ENCODE results near the gene NLN.
"Not testable (repeated sequence)": the region's sequence is repeated elsewhere in the genome, so short reads cannot be mapped to it uniquely, and the experiment has no call there.

Gene NLN

GRCh38 chr5:65825408-65826328 is 103.7 kb downstream of the NLN start:
- Histone ChIP-seq H3K4me1 (ENCODE audit: insufficient read depth, low read length) (0 out of 2 replicates have a peak, but pooled peaks cover 4% of the 10 kb centered on the region), H3K4me3 (ENCODE audit: low read length) (no peak overlapping the region)

GRCh38 chr5:65828022-65828896 is 106.3 kb downstream of the NLN start:
- H3K27ac ChIP-seq (ENCODE audit: low read length): no peak overlapping the region
- H3K9me3 ChIP-seq (ENCODE audit: insufficient read depth, low read depth, low read length): no peaks in the 10 kb centered on the region
- no peak overlapping the region for H3K4me3 ChIP-seq (ENCODE audit: low read length)
- 0 out of 2 replicates have a peak, but pooled peaks cover 4% of the 10 kb centered on the region for H3K4me1 ChIP-seq (ENCODE audit: insufficient read depth, low read length)
- no peaks in the 10 kb centered on the region for H3K27me3 ChIP-seq (ENCODE audit: insufficient read depth, low read length)
- H3K36me3 ChIP-seq (ENCODE audit: insufficient read depth, low read depth, low read length): peaks cover 32% of the 10 kb centered on the region
- no peak overlapping the region for H3K9ac ChIP-seq (ENCODE audit: low read depth, low read length)

More at GRCh38 chr5:65825408-65826328, 103.7 kb downstream of the NLN start:
- Histone ChIP-seq H3K9ac (ENCODE audit: low read depth, low read length) (no peak overlapping the region), H3K36me3 (ENCODE audit: insufficient read depth, low read depth, low read length) (peaks cover 54% of the 10 kb centered on the region), H3K27ac (ENCODE audit: low read length) (no peak overlapping the region), H3K27me3 (ENCODE audit: insufficient read depth, low read length) (no peaks in the 10 kb centered on the region), H3K9me3 (ENCODE audit: insufficient read depth, low read depth, low read length) (no peaks in the 10 kb centered on the region)

- H3K27me3 ChIP-seq (ENCODE audit: insufficient read depth, low read length): no peaks in the 10 kb centered on the region
- H3K9ac ChIP-seq (ENCODE audit: low read depth, low read length): no peak overlapping the region
- 0 out of 2 replicates have a peak, but pooled peaks cover 4% of the 10 kb centered on the region for H3K4me1 ChIP-seq (ENCODE audit: insufficient read depth, low read length)
- H3K27ac ChIP-seq (ENCODE audit: low read length): no peak overlapping the region
- H3K4me3 ChIP-seq (ENCODE audit: low read length): no peak overlapping the region
- peaks cover 9% of the 10 kb centered on the region; the same call in 1 of the 2 replicates for H3K36me3 ChIP-seq (ENCODE audit: insufficient read depth, low read depth, low read length)
- no peaks in the 10 kb centered on the region for H3K9me3 ChIP-seq (ENCODE audit: insufficient read depth, low read depth, low read length)
Observed at GRCh38 chr5:65830856-65831255, 108.9 kb downstream of the NLN start.

- H3K27me3 ChIP-seq (ENCODE audit: insufficient read depth, low read length): no peaks in the 10 kb centered on the region
- H3K9me3 ChIP-seq (ENCODE audit: insufficient read depth, low read depth, low read length): no peaks in the 10 kb centered on the region
- H3K27ac ChIP-seq (ENCODE audit: low read length): no peak overlapping the region
- H3K9ac ChIP-seq (ENCODE audit: low read depth, low read length): no peak overlapping the region
- H3K4me3 ChIP-seq (ENCODE audit: low read length): no peak overlapping the region
- peaks cover 7% of the 10 kb centered on the region; the same call in 1 of the 2 replicates for H3K36me3 ChIP-seq (ENCODE audit: insufficient read depth, low read depth, low read length)
- H3K4me1 ChIP-seq (ENCODE audit: insufficient read depth, low read length): 0 out of 2 replicates have a peak, but pooled peaks cover 4% of the 10 kb centered on the region
Observed at GRCh38 chr5:65831276-65831675, 109.3 kb downstream of the NLN start.

GRCh38 chr5:65832152-65832551 is 110.1 kb downstream of the NLN start:
- Histone ChIP-seq H3K27me3 (ENCODE audit: insufficient read depth, low read length) (no peaks in the 10 kb centered on the region), H3K9ac (ENCODE audit: low read depth, low read length) (no peak overlapping the region), H3K27ac (ENCODE audit: low read length) (no peak overlapping the region), H3K4me3 (ENCODE audit: low read length) (no peak overlapping the region), H3K36me3 (ENCODE audit: insufficient read depth, low read depth, low read length) (no peaks in the 10 kb centered on the region), H3K4me1 (ENCODE audit: insufficient read depth, low read length) (0 out of 2 replicates have a peak, but pooled peaks cover 4% of the 10 kb centered on the region), H3K9me3 (ENCODE audit: insufficient read depth, low read depth, low read length) (no peaks in the 10 kb centered on the region)

GRCh38 chr5:65832603-65833228 is 110.7 kb downstream of the NLN start:
- Histone ChIP-seq H3K36me3 (ENCODE audit: insufficient read depth, low read depth, low read length) (no peaks in the 10 kb centered on the region), H3K9ac (ENCODE audit: low read depth, low read length) (no peak overlapping the region), H3K9me3 (ENCODE audit: insufficient read depth, low read depth, low read length) (no peaks in the 10 kb centered on the region), H3K27ac (ENCODE audit: low read length) (no peak overlapping the region), H3K4me1 (ENCODE audit: insufficient read depth, low read length) (0 out of 2 replicates have a peak, but pooled peaks cover 4% of the 10 kb centered on the region), H3K4me3 (ENCODE audit: low read length) (no peak overlapping the region), H3K27me3 (ENCODE audit: insufficient read depth, low read length) (no peaks in the 10 kb centered on the region)

GRCh38 chr5:65833780-65834179 is 111.8 kb downstream of the NLN start:
- no peaks in the 10 kb centered on the region for H3K9me3 ChIP-seq (ENCODE audit: insufficient read depth, low read depth, low read length)
- H3K4me1 ChIP-seq (ENCODE audit: insufficient read depth, low read length): 0 out of 2 replicates have a peak, but pooled peaks cover 4% of the 10 kb centered on the region
- no peak overlapping the region for H3K9ac ChIP-seq (ENCODE audit: low read depth, low read length)
- H3K27me3 ChIP-seq (ENCODE audit: insufficient read depth, low read length): no peaks in the 10 kb centered on the region
- H3K4me3 ChIP-seq (ENCODE audit: low read length): no peak overlapping the region
- no peaks in the 10 kb centered on the region for H3K36me3 ChIP-seq (ENCODE audit: insufficient read depth, low read depth, low read length)
- no peak overlapping the region for H3K27ac ChIP-seq (ENCODE audit: low read length)

GRCh38 chr5:65834306-65834705 is 112.3 kb downstream of the NLN start:
- no peak overlapping the region for H3K4me3 ChIP-seq (ENCODE audit: low read length)
- H3K9ac ChIP-seq (ENCODE audit: low read depth, low read length): no peak overlapping the region
- no peak overlapping the region for H3K27ac ChIP-seq (ENCODE audit: low read length)
- no peaks in the 10 kb centered on the region for H3K27me3 ChIP-seq (ENCODE audit: insufficient read depth, low read length)
- no peaks in the 10 kb centered on the region for H3K36me3 ChIP-seq (ENCODE audit: insufficient read depth, low read depth, low read length)
- H3K4me1 ChIP-seq (ENCODE audit: insufficient read depth, low read length): 0 out of 2 replicates have a peak, but pooled peaks cover 4% of the 10 kb centered on the region
- H3K9me3 ChIP-seq (ENCODE audit: insufficient read depth, low read depth, low read length): no peaks in the 10 kb centered on the region

- Histone ChIP-seq H3K36me3 (ENCODE audit: insufficient read depth, low read depth, low read length) (no peaks in the 10 kb centered on the region), H3K9ac (ENCODE audit: low read depth, low read length) (no peak overlapping the region), H3K4me3 (ENCODE audit: low read length) (no peak overlapping the region), H3K27me3 (ENCODE audit: insufficient read depth, low read length) (no peaks in the 10 kb centered on the region), H3K27ac (ENCODE audit: low read length) (no peak overlapping the region), H3K9me3 (ENCODE audit: insufficient read depth, low read depth, low read length) (no peaks in the 10 kb centered on the region), H3K4me1 (ENCODE audit: insufficient read depth, low read length) (0 out of 2 replicates have a peak, but pooled peaks cover 3% of the 10 kb centered on the region)
Observed at GRCh38 chr5:65835191-65835590, 113.2 kb downstream of the NLN start.

- Histone ChIP-seq H3K36me3 (ENCODE audit: insufficient read depth, low read depth, low read length) (no peaks in the 10 kb centered on the region), H3K9me3 (ENCODE audit: insufficient read depth, low read depth, low read length) (no peaks in the 10 kb centered on the region), H3K9ac (ENCODE audit: low read depth, low read length) (no peak overlapping the region), H3K27ac (ENCODE audit: low read length) (no peak overlapping the region), H3K27me3 (ENCODE audit: insufficient read depth, low read length) (no peaks in the 10 kb centered on the region), H3K4me1 (ENCODE audit: insufficient read depth, low read length) (no peaks in the 10 kb centered on the region), H3K4me3 (ENCODE audit: low read length) (no peak overlapping the region)
Observed at GRCh38 chr5:65837139-65837538, 115.1 kb downstream of the NLN start.

- not testable (repeated sequence) for H3K9ac ChIP-seq (ENCODE audit: low read depth, low read length); H3K4me3 ChIP-seq (ENCODE audit: low read length); H3K27ac ChIP-seq (ENCODE audit: low read length); H3K9me3 ChIP-seq (ENCODE audit: insufficient read depth, low read depth, low read length); H3K36me3 ChIP-seq (ENCODE audit: insufficient read depth, low read depth, low read length); H3K4me1 ChIP-seq (ENCODE audit: insufficient read depth, low read length); H3K27me3 ChIP-seq (ENCODE audit: insufficient read depth, low read length)
Observed at GRCh38 chr5:65839170-65839569, 117.2 kb downstream of the NLN start.
